ENCODE measurements around the gene S100P.

GRCh38 chr4:6674500-6675149 is 19.1 kb upstream of the S100P start:
- TF ChIP-seq, protein P1, sequence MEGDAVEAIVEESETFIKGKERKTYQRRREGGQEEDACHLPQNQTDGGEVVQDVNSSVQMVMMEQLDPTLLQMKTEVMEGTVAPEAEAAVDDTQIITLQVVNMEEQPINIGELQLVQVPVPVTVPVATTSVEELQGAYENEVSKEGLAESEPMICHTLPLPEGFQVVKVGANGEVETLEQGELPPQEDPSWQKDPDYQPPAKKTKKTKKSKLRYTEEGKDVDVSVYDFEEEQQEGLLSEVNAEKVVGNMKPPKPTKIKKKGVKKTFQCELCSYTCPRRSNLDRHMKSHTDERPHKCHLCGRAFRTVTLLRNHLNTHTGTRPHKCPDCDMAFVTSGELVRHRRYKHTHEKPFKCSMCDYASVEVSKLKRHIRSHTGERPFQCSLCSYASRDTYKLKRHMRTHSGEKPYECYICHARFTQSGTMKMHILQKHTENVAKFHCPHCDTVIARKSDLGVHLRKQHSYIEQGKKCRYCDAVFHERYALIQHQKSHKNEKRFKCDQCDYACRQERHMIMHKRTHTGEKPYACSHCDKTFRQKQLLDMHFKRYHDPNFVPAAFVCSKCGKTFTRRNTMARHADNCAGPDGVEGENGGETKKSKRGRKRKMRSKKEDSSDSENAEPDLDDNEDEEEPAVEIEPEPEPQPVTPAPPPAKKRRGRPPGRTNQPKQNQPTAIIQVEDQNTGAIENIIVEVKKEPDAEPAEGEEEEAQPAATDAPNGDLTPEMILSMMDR (conservative IDR thresholded peaks at IDR 0.05; ENCODE audit: low read length) = peak; percentile 65
- no peak for TF ChIP-seq EZH2phosphoT487 (IDR thresholded peaks at IDR 0.05; ENCODE audit: borderline replicate concordance)

Measured in Loucy (cell line).